ENCODE results near the gene PRSS36. TPM values are rescaled to one million over a fixed set of nuclear protein-coding genes. Genes with fewer than 3 reads are reported as not detected.

Gene PRSS36
- total RNA-seq, 1 donor from 2014 or later: 0.68 TPM

DNA sequence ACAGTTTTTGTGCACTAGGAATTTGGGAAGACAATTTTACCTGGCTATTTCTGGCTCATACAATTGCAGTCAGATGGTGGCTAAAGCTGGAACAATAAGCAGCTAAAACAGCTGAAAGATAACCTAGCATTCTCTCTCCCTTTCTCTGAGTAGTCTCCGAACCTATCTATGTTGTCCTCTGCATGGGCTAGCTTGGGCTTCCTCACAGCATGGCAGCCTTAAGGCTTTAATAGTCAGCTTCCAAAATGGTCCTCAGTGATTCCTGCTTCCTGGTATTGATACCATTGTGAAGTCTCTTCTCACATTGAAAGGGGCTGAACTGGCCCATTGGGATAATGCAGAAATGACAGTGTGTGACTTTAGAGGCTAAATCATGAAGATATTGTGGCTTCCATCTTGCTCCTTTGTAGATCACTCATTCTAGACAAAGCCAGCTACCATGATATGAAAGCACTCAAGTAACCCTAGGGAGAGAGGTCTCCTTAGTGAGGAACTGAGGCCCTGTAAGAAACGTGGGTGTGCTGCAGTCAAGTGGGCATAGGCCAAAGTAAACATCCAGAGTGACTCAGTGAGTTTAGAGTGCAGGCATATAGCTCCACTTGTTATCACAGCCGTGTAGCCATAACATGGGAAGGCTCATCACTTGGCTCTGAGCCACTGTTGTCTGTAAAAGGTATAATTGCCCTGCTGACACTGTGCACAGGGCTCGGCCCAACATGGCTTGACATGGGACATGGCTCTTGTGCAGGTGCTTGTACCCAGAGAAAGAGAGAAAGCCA is 49.8 kb downstream of the PRSS36 start:
- H3K4me1 Mint-ChIP-seq: peaks cover 6% of the 10 kb centered on the region
- no peak overlapping the region for H3K27ac Mint-ChIP-seq (ENCODE audit: unreplicated experiment)
- H3K27me3 Mint-ChIP-seq (ENCODE audit: low read depth): peaks cover 9% of the 10 kb centered on the region
- no peak for TF ChIP-seq CTCF (conservative IDR thresholded peaks at IDR 0.05)
- no peaks in the 10 kb centered on the region for H3K36me3 Mint-ChIP-seq (ENCODE audit: low read depth)
- DNase-seq (ENCODE audit: low read depth, low spot score): no peak
- peak overlapping the region; percentile 41 for H3K4me3 Mint-ChIP-seq
- H3K9me3 Mint-ChIP-seq: no peaks in the 10 kb centered on the region

- DNase-seq (ENCODE audit: low read depth, low spot score): peak; percentile 86
Measured at GRCh38 chr16:31094424-31095120, 55.3 kb downstream of the PRSS36 start, which contains the start of gene VKORC1. VKORC1 (minus strand) TSS chr16:31094797; CDS start chr16:31094729, 68 bp downstream.

GRCh38 chr16:31094088-31094423 is 55.8 kb downstream of the PRSS36 start:
- peaks cover 2% of the 10 kb centered on the region for H3K36me3 Mint-ChIP-seq (ENCODE audit: low read depth)
- TF ChIP-seq CTCF (conservative IDR thresholded peaks at IDR 0.05): no peak
- no peak for DNase-seq (ENCODE audit: low read depth, low spot score)
- H3K4me1 Mint-ChIP-seq: peaks cover 22% of the 10 kb centered on the region
- H3K4me3 Mint-ChIP-seq: peak overlapping the region; percentile 91
- peaks cover 3% of the 10 kb centered on the region for H3K27me3 Mint-ChIP-seq (ENCODE audit: low read depth)
- no peak overlapping the region for H3K27ac Mint-ChIP-seq (ENCODE audit: unreplicated experiment)
- H3K9me3 Mint-ChIP-seq: no peaks in the 10 kb centered on the region

More at GRCh38 chr16:31094424-31095120, 55.3 kb downstream of the PRSS36 start, which contains the start of gene VKORC1:
- peaks cover 22% of the 10 kb centered on the region for H3K4me1 Mint-ChIP-seq
- TF ChIP-seq CTCF (conservative IDR thresholded peaks at IDR 0.05): no peak
- peaks cover 3% of the 10 kb centered on the region for H3K27me3 Mint-ChIP-seq (ENCODE audit: low read depth)
- peak within 1 kb of the TSS; percentile 59 for H3K27ac Mint-ChIP-seq (ENCODE audit: unreplicated experiment)
- peak within 1 kb of the TSS; percentile 91 for H3K4me3 Mint-ChIP-seq
- H3K9me3 Mint-ChIP-seq: no peaks in the 10 kb centered on the region
- peaks cover 2% of the 10 kb centered on the region for H3K36me3 Mint-ChIP-seq (ENCODE audit: low read depth)

DNA sequence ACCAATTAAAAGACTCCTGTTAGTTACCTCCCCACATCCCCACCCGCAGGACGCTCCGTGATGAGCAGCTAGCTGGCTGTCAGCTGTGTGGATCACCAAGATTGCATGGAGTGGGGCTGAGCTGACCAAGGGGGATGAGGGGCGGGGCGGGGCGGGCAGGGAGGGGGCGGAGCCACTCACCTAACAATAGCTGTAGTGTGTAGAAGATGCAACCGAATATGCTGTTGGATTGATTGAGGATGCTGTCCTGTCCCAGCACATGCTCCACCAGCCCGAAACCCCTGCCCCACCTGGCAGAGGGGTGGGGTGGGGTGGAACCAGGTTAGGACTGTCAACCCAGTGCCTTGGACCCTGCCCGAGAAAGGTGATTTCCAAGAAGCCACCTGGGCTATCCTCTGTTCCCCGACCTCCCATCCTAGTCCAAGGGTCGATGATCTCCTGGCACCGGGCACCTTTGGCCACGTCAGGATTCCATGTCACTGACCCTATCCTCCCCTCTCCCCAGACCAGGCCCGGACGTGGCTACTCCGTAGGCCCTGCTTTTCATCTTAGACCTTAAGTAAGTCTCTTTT is 56.6 kb downstream of the PRSS36 start:
- no peak for DNase-seq (ENCODE audit: low read depth, low spot score)
- Mint-ChIP-seq H3K4me3 (peak overlapping the region; percentile 91), H3K4me1 (peaks cover 22% of the 10 kb centered on the region), H3K9me3 (no peaks in the 10 kb centered on the region), H3K36me3 (ENCODE audit: low read depth) (peaks cover 2% of the 10 kb centered on the region), H3K27ac (ENCODE audit: unreplicated experiment) (peak overlapping the region; percentile 75), H3K27me3 (ENCODE audit: low read depth) (peaks cover 3% of the 10 kb centered on the region)
- no peak for TF ChIP-seq CTCF (conservative IDR thresholded peaks at IDR 0.05)

DNA sequence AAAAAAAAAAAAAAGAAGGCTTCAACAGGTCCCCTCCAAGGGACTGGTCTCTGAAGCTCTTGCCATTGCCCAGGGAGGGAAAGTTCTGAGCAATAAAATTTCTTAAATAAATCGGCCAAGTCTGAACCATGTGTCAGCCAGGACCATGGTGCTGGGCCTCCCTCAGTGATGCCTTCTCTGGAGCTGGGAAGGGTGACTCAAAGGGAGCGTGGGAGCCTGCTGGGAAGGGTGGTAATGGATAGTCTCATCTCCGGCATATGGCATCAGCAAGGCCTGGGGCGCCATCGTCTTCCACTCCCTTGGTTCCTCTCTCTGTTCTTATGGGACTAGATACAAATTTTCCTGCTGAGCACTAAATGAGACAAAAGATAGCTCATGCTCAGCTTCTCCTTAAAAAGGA is 57.5 kb downstream of the PRSS36 start:
- TF ChIP-seq CTCF (conservative IDR thresholded peaks at IDR 0.05): no peak
- Mint-ChIP-seq H3K4me3 (peak overlapping the region; percentile 74), H3K27ac (ENCODE audit: unreplicated experiment) (no peak overlapping the region), H3K4me1 (peaks cover 22% of the 10 kb centered on the region), H3K36me3 (ENCODE audit: low read depth) (peaks cover 2% of the 10 kb centered on the region), H3K9me3 (no peaks in the 10 kb centered on the region), H3K27me3 (ENCODE audit: low read depth) (peaks cover 3% of the 10 kb centered on the region)
- no peak for DNase-seq (ENCODE audit: low read depth, low spot score)
